ENCODE measurements around the gene PRPF8. TPM values are rescaled to one million over a fixed set of nuclear protein-coding genes. Genes with fewer than 3 reads are reported as not detected.
"Not testable (repeated sequence)": the region's sequence is repeated elsewhere in the genome, so short reads cannot be mapped to it uniquely, and the experiment has no call there.

Gene PRPF8
- total RNA-seq, 1 experiment from 2014 or later, result 439 TPM

GRCh38 chr17:1707107-1707506 is 22.4 kb upstream of the PRPF8 start:
- BruUV-seq (replicated peaks), result no TSS peak

GRCh38 chr17:1705004-1705403 is 20.3 kb upstream of the PRPF8 start:
- CTCF ChIA-PET, result no interaction called here
- no peak overlapping the region for H3K4me3 ChIP-seq (ENCODE audit: low read depth, low read length, poor library complexity, severe bottlenecking)
- H3K36me3 ChIP-seq (ENCODE audit: insufficient read depth, low read length, poor library complexity, severe bottlenecking), result no peaks in the 10 kb centered on the region
- H3K27me3 ChIP-seq (replicated peaks; ENCODE audit: insufficient read depth, low read depth, low read length, poor library complexity), result no peaks in the 10 kb centered on the region
- intact Hi-C loops (cut with micrococcal nuclease; ENCODE audit: unreplicated experiment), result no loop called here
- no peaks in the 10 kb centered on the region for H3K4me1 ChIP-seq (ENCODE audit: insufficient read depth, low read length, poor library complexity, severe bottlenecking)
- BruUV-seq (replicated peaks), result no TSS peak
- no peaks in the 10 kb centered on the region for H3K9me3 ChIP-seq (ENCODE audit: low read depth, low read length, poor library complexity, severe bottlenecking)
- no peak overlapping the region for H3K27ac ChIP-seq (ENCODE audit: low read depth, low read length, poor library complexity, severe bottlenecking)
- POLR2A ChIA-PET (ENCODE audit: low non-redundant PET), result no interaction called here
- DNase-seq (ENCODE audit: low spot score), result no peak
- TF ChIP-seq EZH2 (IDR thresholded peaks at IDR 0.05; ENCODE audit: borderline replicate concordance, low read depth, low read length, poor library complexity, severe bottlenecking) (no peak), CTCF (conservative IDR thresholded peaks at IDR 0.05; ENCODE audit: low read depth, low read length) (no peak)

More at GRCh38 chr17:1707107-1707506, 22.4 kb upstream of the PRPF8 start:
- Histone ChIP-seq H3K4me3 (ENCODE audit: low read depth, low read length, poor library complexity, severe bottlenecking) (no peak overlapping the region), H3K36me3 (ENCODE audit: insufficient read depth, low read length, poor library complexity, severe bottlenecking) (no peaks in the 10 kb centered on the region), H3K27ac (ENCODE audit: low read depth, low read length, poor library complexity, severe bottlenecking) (no peak overlapping the region), H3K9me3 (ENCODE audit: low read depth, low read length, poor library complexity, severe bottlenecking) (no peaks in the 10 kb centered on the region), H3K4me1 (ENCODE audit: insufficient read depth, low read length, poor library complexity, severe bottlenecking) (peaks cover 8% of the 10 kb centered on the region), H3K27me3 (replicated peaks; ENCODE audit: insufficient read depth, low read depth, low read length, poor library complexity) (no peaks in the 10 kb centered on the region)
- TF ChIP-seq EZH2 (IDR thresholded peaks at IDR 0.05; ENCODE audit: borderline replicate concordance, low read depth, low read length, poor library complexity, severe bottlenecking) (no peak), CTCF (conservative IDR thresholded peaks at IDR 0.05; ENCODE audit: low read depth, low read length) (no peak)
- ChIA-PET POLR2A (ENCODE audit: low non-redundant PET) (no interaction called here), CTCF (no interaction called here)
- DNase-seq (ENCODE audit: low spot score), result no peak
- intact Hi-C loops (cut with micrococcal nuclease; ENCODE audit: unreplicated experiment), result no loop called here

GRCh38 chr17:1703063-1703462 is 18.4 kb upstream of the PRPF8 start:
- no TSS peak for BruUV-seq (replicated peaks)
- no peak for TF ChIP-seq EZH2 (IDR thresholded peaks at IDR 0.05; ENCODE audit: borderline replicate concordance, low read depth, low read length, poor library complexity, severe bottlenecking)
- no peak for TF ChIP-seq CTCF (conservative IDR thresholded peaks at IDR 0.05; ENCODE audit: low read depth, low read length)
- H3K4me1 ChIP-seq (ENCODE audit: insufficient read depth, low read length, poor library complexity, severe bottlenecking), result no peaks in the 10 kb centered on the region
- no peak overlapping the region for H3K4me3 ChIP-seq (ENCODE audit: low read depth, low read length, poor library complexity, severe bottlenecking)
- POLR2A ChIA-PET (ENCODE audit: low non-redundant PET), result no interaction called here
- no peaks in the 10 kb centered on the region for H3K36me3 ChIP-seq (ENCODE audit: insufficient read depth, low read length, poor library complexity, severe bottlenecking)
- DNase-seq (ENCODE audit: low spot score), result no peak
- H3K27me3 ChIP-seq (replicated peaks; ENCODE audit: insufficient read depth, low read depth, low read length, poor library complexity), result no peaks in the 10 kb centered on the region
- intact Hi-C loops (cut with micrococcal nuclease; ENCODE audit: unreplicated experiment), result no loop called here
- H3K27ac ChIP-seq (ENCODE audit: low read depth, low read length, poor library complexity, severe bottlenecking), result no peak overlapping the region
- no peaks in the 10 kb centered on the region for H3K9me3 ChIP-seq (ENCODE audit: low read depth, low read length, poor library complexity, severe bottlenecking)
- CTCF ChIA-PET, result no interaction called here

- H3K27ac ChIP-seq (ENCODE audit: low read depth, low read length, poor library complexity, severe bottlenecking); H3K4me1 ChIP-seq (ENCODE audit: insufficient read depth, low read length, poor library complexity, severe bottlenecking); H3K4me3 ChIP-seq (ENCODE audit: low read depth, low read length, poor library complexity, severe bottlenecking); BruUV-seq (replicated peaks); POLR2A ChIA-PET (ENCODE audit: low non-redundant PET); H3K9me3 ChIP-seq (ENCODE audit: low read depth, low read length, poor library complexity, severe bottlenecking); H3K36me3 ChIP-seq (ENCODE audit: insufficient read depth, low read length, poor library complexity, severe bottlenecking); H3K27me3 ChIP-seq (replicated peaks; ENCODE audit: insufficient read depth, low read depth, low read length, poor library complexity); DNase-seq (ENCODE audit: low spot score); intact Hi-C loops (cut with micrococcal nuclease; ENCODE audit: unreplicated experiment): not testable (repeated sequence)
- CTCF ChIA-PET, result interaction anchor here (0.8 kb wide), 1 partner anchor 16 kb away, joined by 8 read pairs; no protein-coding TSS in a partner anchor
These were observed 15.2 kb upstream of the PRPF8 start for GRCh38 chr17:1699891-1700290.
